Gastroesophageal sphincter (tissue), 3 donors: Measurements from ENCODE around the gene VIM.

ENCODE experiments used
- EP300 ChIP-seq: sonication (generic); formaldehyde crosslinking; IDR thresholded peaks from one replicate; pipeline ENCODE4 v1.6.1; 2017; ENCODE audit warnings: antibody characterized with exemption, mild to moderate bottlenecking
- POLR2A ChIP-seq, 2 donors: fragments of 450-650 bp; IDR thresholded peaks; one replicate each; pipeline ENCODE4 v1.6.1; 2017; ENCODE audit warnings: antibody characterized with exemption in 2 of 2, mild to moderate bottlenecking in 2 of 2, moderate library complexity in 1 of 2
- POLR2AphosphoS5 ChIP-seq: sonication (generic); formaldehyde crosslinking; IDR thresholded peaks from one replicate; pipeline ENCODE4 v1.6.1; 2017; ENCODE audit warnings: antibody characterized with exemption
- TF ChIP-seq, protein P1 (sequence below), 4 experiments: fragments of 200-600 bp in 2 of 4; fragments of 450-650 bp in 2 of 4; sonication (generic) in 1 of 4; IDR thresholded peaks; one replicate each; pipeline ENCODE4 v1.5.1; 2017 to 2019; ENCODE audit warnings: antibody characterized with exemption in 4 of 4, mild to moderate bottlenecking in 2 of 4, moderate library complexity in 2 of 4

DNA sequence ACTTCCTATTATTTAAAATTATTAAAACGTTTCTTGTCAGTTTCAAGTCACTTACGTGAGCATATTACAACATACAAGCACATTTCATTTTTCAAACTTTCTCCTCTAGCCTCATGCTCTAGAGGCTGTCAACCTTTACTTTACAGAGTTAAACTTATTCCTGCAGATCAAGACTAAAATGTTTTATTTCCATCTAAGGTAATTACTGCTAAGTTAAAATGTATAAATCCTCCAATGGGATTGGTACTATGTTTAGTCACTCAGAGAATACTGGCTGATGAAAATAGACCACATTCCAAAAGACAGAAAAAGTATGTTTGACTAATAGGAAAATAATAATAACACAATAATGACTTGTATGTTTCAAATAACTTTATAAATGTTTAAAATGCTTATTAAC is 18.2 kb upstream of the VIM start:
- TF ChIP-seq, protein P1, sequence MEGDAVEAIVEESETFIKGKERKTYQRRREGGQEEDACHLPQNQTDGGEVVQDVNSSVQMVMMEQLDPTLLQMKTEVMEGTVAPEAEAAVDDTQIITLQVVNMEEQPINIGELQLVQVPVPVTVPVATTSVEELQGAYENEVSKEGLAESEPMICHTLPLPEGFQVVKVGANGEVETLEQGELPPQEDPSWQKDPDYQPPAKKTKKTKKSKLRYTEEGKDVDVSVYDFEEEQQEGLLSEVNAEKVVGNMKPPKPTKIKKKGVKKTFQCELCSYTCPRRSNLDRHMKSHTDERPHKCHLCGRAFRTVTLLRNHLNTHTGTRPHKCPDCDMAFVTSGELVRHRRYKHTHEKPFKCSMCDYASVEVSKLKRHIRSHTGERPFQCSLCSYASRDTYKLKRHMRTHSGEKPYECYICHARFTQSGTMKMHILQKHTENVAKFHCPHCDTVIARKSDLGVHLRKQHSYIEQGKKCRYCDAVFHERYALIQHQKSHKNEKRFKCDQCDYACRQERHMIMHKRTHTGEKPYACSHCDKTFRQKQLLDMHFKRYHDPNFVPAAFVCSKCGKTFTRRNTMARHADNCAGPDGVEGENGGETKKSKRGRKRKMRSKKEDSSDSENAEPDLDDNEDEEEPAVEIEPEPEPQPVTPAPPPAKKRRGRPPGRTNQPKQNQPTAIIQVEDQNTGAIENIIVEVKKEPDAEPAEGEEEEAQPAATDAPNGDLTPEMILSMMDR (IDR thresholded peaks at IDR 0.05), result no peak
- TF ChIP-seq POLR2A (IDR thresholded peaks at IDR 0.05), result no peak
- no peak for TF ChIP-seq POLR2AphosphoS5
- TF ChIP-seq EP300, result no peak
